Epidermal melanocyte (primary cell): Measurements from ENCODE around the gene TMEM138.

Experiments
- DNase-seq: peaks from one replicate; pipeline ENCODE4 v3.0.0; 2011; ENCODE audit warnings: low spot score; ENCODE audit not compliant: insufficient read length

TMEM138 gene

DNA sequence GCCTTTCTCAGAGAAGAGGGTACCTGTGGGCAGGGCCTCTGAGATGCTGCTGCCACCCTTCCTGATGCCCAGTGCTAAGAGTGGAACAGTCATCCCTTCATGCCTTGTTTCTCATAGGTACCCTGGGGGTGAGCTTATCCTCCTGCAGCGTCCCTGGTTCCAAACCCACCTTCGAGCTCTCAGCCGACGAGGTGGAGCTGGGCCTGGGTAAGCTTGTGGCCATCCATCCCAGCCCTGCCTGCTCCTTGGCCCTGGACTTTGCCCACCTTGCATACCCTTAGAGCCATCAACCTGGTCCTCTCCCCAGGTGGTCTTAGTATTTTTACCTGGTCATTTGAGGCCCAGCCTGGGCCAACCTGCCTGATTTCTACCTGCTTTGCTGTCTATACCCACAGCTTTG is 20.5 kb upstream of the TMEM138 start:
- no peak for DNase-seq

DNA sequence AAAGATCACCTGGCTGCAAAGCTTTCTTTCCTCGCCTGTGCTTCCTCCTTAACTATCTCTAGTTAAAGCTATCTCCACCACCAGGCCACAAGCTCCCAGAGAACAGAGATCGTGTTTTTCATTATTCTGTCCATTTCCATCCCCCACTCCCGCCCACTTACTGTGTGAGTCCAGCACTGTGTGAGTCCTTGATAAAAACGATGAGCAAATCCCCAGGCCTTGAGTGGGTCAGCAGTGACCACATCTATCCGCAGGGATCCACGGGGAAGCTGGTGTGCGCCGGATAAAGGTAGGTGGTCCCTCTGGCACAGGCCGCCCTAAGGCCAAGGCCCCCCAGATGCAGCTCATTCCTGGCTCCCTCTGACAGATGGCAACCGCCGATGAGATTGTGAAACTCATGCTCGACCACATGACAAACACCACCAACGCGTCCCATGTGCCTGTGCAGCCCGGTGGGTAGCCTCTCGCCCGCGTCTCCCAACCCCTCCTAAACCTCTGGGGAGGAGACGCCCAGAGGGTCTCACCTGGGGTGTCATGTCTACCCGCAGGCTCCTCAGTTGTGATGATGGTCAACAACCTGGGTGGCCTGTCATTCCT is 19.9 kb upstream of the TMEM138 start:
- DNase-seq: no peak

DNA sequence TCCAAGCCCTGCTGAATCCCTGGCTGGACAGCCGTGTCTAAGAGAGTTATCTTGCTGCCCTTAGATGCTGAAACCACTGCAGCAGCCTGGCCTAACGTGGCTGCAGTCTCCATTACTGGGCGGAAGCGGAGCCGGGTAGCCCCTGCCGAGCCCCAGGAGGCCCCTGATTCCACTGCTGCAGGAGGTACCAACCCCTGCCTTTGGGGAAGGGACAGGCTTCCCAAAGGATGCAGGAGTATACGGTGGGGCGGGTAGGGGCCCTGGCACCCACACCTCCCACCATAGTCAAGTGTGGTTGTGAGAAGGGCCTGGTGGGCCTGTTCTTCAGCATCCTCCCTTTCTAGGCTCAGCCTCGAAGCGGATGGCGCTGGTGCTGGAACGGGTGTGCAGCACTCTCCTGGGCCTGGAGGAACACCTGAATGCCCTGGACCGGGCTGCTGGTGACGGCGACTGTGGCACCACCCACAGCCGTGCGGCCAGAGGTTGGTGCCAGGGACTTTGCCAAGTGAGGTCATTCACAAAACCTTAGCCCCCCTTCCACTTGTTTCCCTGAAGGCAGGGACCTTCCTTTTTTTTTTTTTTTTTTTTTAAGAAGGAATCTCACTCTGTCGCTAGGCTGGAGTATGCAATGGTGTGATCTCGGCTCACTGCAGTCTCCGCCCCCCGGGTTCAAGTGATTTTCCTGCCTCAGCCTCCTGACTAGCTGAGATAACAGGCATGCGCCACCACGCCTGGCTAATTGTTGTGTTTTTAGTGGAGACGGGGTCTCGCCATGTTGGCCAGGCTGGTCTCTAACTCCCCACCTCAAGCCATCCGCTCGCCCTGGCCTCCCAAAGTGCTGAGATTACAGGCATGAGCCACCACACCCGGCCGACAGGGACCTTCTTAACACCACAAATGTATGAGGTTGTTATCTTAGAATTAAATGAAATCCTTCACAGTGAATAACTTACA is 18.1 kb upstream of the TMEM138 start:
- DNase-seq: no peak

DNA sequence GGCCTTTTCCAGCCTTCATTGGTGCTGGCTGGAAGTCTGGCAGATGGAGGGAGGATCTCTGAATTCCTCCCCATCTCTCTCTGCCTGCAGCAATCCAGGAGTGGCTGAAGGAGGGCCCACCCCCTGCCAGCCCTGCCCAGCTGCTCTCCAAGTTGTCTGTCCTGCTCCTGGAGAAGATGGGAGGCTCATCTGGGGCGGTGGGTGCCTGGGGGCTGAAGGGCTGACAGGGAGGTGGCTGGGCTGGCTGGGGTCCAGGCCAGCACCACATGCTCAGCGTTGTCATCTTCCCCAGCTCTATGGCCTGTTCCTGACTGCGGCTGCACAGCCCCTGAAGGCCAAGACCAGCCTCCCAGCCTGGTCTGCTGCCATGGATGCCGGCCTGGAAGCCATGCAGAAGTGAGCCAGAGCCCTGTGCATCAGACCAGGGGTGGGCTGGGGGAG is 17.0 kb upstream of the TMEM138 start:
- peak; percentile 47 for DNase-seq

DNA sequence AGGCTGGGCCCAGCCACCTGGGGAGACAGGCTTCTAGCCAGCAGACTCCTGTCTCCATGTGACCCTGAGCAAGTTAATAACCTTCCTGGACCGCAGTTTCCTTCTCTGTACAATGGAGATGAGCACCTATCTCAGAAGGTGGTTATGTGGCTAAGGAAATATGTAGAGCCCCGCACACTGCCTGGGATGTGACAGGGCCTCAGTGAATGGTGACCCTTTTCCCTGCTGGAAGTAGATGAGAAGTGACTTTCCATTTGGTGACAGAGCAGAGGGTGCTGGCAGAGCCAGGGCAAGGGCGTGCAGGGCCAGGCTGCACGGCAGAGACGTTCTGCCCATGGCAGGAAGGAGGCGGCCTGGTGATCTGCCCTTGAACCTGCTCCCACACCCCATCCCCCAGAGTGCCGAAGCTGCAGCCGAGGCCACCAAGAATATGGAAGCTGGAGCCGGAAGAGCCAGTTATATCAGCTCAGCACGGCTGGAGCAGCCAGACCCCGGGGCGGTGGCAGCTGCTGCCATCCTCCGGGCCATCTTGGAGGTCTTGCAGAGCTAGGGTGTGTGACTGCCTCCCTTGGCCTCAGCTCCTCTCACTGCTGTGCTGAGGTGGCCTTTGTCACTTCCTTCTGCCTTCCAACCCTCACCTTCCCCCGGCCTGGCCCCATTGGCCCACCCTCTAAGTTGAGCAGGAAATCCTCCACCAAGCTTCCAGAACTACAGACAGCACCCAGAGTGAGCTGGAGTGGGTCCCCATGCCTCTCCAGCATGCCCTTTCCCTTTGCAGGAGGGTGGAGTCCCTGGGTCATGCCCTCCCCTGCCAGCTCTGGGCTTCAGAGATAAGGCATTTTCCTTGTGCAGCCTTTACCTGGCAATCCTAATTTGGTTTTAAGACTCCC is 16.0 kb upstream of the TMEM138 start:
- DNase-seq: no peak

DNA sequence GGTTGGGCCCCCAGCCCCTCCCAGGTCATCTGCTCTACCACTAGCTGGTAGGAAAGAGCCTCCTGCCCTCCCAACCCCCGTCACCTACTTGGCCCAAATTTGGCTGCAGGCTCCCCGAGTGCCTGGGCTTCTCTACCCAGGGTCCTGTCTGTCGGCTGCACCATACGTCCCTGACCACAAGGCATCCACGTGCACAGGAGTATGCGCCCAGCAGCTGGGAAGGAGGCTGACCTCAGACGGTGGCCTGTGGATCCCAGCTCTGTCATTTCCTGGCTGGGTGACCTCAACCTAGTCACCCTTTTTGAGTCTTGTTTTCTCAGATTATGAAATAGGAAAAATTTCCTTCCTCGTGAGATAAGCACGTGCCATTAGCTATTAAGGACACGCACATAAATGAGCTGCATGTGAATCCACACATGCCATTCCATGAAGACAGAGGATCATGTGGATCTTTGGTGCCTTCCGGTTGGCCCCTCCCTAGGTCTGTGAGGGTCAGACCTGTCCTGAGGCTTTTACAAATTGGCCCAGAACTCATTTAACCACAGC is 14.2 kb upstream of the TMEM138 start:
- DNase-seq: no peak

DNA sequence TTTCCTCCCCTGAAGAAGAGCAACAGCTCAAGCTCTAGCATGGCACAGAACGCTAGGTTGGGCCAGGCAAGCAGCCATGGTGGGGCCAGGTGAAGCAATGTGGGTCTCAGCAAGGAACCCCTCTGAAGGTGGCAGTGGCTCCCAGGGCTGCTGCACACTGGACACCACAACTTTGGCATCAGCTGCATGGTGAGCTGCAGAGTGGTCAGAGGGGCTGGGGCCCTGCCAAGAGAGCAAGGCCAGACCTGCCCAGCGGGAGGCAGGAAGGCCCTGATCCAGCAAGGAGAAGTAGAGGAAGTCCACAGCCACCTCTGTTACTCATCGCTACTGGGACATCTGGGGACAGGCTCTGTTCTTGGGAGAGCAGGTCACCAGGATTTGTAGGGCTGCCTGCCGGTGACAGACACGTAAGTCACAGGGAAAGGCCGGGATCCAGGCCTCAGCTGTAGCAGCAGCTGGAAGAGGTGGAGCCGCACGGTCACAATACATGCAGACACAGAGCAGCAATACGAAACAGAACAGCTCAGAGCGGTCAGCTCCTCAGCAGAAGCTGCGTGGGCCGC is 12.9 kb upstream of the TMEM138 start:
- DNase-seq: no peak

DNA sequence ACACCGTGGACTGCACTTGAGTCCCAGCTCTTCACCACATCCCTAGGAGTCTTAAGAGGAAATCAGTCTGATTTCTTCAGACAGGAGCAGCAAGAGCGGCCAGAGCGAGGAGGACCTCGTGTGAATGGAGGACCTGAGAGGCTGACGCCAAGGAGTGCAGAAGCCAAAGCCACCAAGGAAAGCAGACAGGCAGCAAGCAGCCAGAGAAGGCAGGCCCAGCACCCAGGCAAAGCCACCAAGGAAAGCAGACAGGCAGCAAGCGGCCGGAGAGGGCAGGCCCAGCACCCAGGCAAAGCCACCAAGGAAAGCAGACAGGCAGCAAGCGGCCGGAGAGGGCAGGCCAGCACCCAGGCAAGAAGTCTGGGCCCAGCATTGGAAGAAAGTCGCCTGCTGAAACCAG is 12.3 kb upstream of the TMEM138 start:
- DNase-seq: no peak

DNA sequence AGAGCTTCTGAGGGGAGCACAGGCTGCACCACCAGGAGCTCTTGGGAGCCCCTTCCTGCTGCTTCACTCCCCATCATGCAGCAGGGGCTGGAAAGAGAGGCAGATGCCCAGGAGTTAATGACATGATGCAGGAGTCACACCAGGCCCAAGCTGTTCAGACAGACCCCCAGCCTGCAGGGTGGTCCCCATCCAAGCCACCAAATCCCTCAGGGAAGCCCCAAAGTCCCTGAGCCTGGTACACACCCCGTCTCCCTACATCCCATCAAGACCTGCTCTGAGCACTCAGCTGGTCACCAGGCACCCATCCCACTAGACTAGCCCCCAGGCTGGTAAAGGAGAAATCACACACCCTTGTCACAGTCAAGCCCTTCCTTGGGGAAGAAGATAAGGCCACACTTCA is 11.8 kb upstream of the TMEM138 start:
- DNase-seq: no peak

DNA sequence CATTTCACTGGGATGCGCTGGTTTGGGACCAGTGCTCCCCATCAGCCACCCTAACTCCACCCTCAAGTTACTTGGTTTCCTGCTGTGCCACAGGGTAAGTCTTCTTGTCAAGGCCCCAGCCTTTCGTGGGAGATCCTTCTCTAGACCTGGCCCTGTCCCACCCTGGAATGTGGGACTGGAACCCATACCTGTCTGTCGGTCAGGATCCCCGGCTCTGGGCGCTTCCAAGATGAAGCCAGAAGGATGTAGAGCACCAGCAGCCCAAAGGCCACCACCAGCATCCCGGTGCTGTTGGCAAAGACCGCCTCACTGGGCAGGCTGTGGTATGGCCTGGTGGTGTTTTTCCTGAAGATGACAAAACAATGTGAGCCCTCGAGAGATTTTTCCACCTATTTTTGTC is 11.4 kb upstream of the TMEM138 start:
- no peak for DNase-seq

DNA sequence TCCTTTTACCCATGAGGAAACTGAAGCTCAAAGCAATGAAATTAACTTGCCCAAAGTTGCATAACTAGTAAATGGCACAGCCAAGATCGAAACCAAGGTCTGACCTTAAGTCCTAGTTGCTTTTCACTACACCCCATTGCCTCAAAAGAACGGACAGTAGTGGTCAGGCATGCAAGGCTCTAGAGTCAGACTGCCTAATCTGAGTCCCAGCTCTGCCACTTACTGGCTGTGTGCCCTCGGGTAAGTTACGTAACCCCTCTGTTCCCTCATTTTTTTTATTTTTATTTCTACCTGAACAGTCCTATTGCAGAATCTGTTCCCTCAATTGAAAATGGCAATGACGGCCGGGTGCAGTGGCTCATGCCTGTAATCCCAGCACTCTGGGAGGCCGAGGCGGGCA is 10.1 kb upstream of the TMEM138 start:
- DNase-seq: no peak

DNA sequence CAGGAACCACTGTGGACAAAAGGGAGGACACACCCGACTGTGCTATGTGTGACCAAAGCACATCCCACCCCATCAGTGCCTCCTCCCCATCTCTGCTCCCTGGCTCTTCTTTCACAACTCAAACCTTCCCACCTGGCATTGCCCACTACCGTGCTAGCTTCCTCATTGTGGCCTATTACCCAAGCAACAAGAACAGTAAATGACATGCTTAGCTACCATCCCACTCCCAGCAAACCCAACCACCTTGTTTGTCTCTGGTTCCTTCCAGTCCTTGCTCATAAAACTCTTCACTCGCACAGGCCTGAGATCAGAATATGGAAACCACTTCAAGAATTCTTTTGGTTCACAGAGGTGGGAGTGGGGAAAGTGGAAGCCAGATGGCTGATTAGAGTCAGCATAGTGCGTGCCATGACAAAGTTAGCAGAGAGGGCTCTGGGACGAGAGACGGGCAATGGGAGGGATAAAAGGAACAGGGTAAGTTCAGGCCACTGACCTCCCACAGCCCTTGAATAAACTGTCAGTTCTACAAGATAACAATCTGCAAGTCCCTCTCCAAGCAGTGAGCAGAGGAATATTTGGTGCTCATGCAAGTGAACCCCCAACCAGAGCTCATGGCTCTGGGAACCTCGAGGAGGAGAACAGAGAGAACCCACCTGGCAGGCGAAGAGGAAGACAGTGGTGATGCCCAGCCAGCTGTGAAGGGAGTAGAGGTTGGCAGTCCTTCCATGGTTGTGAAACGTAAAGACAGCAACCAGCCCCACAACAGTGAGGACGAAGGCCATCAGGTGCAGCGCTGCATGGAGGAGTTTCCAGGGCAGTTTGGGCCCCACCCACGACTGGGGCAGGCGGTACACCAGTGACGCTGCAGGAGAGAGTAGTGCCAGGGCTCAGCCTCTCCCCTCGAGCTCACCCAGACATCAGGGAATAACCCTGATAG is 8.8 kb upstream of the TMEM138 start:
- DNase-seq: no peak

DNA sequence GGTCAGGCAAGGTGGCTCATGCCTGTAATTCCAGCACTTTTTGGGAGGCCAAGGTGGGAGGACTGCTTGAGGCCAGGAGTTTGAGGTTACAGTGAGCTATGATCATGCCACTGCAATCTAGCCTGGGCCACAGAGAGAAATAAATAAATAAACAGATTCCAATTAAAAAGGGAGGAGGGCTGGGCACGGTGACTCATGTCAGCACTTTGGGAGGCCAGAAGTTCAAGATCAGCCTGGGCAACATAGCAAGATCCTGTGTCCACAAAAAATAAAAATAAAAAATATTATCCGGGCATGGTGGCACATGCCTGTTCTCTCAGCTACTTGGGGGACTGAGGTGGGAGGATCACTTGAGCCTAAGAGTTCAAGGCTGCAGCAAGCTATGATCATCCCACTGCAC is 8.0 kb upstream of the TMEM138 start:
- no peak for DNase-seq

DNA sequence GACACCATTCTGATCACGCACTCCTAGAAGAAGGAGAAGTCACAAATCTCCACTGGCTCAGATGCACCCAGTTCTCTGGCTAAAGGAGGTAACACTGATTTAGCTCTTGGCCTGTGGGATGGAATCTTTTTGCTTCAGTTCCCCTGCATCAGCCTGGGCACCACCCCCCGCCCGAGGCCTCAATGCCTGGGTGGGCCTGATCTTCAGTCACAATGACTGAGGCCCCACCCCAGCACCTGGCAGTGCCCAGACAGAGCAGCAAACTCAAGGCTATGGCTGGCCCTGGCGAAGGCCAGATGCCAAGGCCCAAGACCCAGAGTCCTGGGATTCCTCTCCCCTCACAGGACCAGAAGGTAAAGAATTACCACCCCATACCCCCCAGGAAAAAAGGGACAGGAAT is 5.5 kb upstream of the TMEM138 start:
- no peak for DNase-seq

DNA sequence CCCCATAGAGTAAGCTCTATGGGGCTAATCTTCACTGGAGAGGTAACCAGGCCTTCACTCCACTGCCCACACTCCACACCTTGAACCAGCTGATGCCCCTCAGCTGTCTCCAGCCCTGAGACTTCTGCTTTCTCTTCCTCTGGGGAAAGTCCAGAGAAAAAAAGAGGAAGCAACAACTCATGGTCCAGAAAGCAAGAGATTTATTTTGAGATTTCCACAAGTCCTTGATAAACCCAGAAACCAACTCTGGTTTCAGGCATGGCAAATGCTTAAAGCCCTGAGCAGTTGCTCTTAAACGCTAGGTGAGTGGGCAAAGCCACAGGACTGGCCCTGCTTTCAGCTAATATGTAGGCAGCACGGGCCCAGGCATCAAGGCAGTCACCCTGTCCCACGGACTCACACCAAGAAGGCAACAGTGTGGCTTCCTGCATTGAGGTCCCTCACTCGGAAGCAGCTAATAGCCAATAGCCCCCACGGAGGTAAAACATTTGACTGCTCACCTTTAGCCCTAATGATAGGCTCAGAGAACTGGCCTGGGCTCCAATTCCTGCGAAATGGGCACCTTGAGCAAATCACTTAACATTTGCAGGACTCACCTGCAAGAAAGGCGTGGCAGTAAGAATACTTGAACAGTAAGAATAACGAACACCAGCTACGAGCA is 4.8 kb upstream of the TMEM138 start:
- DNase-seq: no peak

DNA sequence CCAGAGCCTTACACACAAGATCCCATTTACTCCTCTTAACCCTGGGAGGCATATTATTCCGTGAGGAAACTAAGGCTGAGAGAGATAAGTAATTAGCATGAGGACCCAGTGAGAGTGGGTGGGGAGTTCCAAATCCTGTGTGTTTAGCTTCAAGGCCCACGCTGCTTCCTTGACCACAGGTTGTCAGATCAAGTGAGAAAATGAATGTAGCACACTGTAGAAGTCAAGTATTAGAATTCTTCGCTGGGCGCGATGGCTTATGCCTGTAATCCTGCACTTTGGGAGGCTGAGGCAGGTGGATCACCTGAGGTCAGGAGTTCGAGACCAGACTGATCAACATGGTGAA is 4.3 kb upstream of the TMEM138 start:
- DNase-seq: no peak

DNA sequence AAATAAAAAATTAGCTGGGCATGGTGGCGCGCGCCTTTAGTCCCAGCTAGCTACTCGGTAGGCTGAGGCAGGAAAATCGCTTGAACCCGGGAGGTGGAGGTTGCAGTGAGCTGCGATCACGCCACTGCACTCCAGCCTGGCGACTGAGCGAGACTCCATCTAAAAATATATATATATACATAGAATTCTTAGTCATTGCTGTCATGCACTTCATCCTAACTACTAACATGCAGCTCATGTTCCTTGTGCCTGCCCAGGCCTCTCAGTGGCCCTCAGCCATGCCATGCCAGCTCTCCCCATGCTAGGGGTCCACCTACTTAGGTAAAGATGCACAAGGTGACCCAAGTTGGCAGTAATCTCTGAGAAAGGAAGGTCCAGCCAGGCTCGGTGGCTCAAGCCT is 3.6 kb upstream of the TMEM138 start:
- DNase-seq: no peak

DNA sequence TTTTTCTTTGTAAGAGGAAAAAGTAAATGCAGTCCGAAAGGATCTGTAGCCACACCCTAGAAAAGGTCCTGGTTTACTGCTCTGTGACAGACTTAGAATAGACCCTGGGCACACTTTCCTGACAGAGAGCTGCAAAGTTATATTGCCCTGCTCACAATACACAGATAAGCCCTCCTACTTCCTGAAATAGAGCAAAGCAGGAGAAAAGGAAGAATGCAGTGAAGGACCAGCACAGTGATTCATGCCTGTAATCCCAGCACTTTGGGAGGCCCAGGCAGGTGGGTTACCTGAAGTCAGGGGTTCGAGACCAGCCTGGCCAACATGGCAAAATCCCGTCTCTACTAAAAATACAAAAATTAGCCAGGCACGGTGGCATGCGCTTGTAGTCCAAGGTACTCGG is 2.7 kb upstream of the TMEM138 start:
- no peak for DNase-seq

DNA sequence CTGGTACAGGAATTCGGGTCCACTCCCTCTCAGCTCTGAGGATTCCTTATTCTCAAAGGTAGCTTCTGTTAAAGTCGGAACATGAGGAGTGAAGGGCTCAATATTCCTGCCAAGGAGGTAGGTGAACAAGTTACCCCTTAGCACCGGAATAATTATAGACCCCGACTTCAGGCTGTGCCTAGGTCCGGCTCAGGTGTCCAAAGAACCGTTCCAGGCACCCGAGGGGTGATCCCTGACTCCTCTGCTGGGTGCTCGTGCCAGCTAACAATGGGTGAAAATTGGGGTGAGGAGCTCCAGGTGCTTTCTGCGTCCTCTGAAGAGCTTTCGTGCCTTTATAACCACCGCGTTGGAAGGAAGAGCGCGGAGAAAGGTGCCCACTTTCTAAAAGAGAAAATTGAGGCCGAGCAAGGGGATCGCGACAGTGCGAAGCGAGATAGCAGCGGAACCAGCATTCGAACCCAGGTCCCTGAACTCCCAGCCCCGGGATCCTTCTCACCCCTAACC is 885 bp upstream of the TMEM138 start:
- DNase-seq: no peak

DNA sequence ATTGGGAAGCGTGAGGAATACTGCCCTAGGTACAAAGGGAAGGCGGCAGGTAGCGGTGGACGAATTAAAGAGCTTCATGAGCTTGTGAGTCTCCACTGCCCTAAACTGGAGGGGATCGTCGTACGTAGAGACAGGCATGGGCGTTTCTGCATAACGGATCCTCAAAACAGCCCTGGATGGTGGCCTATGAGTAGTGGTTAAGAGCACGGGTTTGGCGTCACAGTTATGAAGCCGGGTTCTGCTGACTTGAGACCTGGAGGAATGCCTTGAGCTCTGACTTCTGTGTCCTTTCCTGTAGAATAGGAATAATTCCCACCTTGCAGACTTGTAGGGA is 335 bp downstream of the TMEM138 start:
- no peak for DNase-seq
